Measurements from ENCODE around the gene ABCF2.

The ABCF2 gene

GRCh38 chr7:151193203-151193978 is 33.6 kb downstream of the ABCF2 start:
- TF ChIP-seq FOXA1 (IDR thresholded peaks at IDR 0.05) (no peak), TARDBP (IDR thresholded peaks at IDR 0.05) (no peak), SP1 (IDR thresholded peaks at IDR 0.05) (no peak), ELF4 (IDR thresholded peaks at IDR 0.05) (no peak), ARNT (IDR thresholded peaks at IDR 0.05) (no peak), CTBP1 (IDR thresholded peaks at IDR 0.05; ENCODE audit: borderline replicate concordance) (no peak), NFRKB (IDR thresholded peaks at IDR 0.05) (no peak), PKNOX1 (IDR thresholded peaks at IDR 0.05) (no peak), ZNF384 (IDR thresholded peaks at IDR 0.05) (no peak), FOXK2 (IDR thresholded peaks at IDR 0.05) (no peak), BHLHE40 (IDR thresholded peaks at IDR 0.05; ENCODE audit: borderline replicate concordance) (no peak), LEF1 (IDR thresholded peaks at IDR 0.05; ENCODE audit: borderline replicate concordance) (no peak), HDGF (IDR thresholded peaks at IDR 0.05; ENCODE audit: borderline replicate concordance) (no peak), SUZ12 (IDR thresholded peaks at IDR 0.05) (no peak), FOXM1 (IDR thresholded peaks at IDR 0.05; ENCODE audit: borderline replicate concordance) (no peak), L3MBTL2 (conservative IDR thresholded peaks at IDR 0.05) (no peak)
- ChIA-PET CTCF (interaction anchor here (0.6 kb wide), 1 partner anchor 122 kb away, joined by 4 read pairs; no protein-coding TSS in a partner anchor), POLR2A (interaction anchor here (0.9 kb wide), 1 partner anchor 34 kb away, joined by 4 read pairs; the partner anchor contains the start of gene ABCF2)
- DNase-seq (ENCODE audit: extremely low spot score) = no peak

DNA sequence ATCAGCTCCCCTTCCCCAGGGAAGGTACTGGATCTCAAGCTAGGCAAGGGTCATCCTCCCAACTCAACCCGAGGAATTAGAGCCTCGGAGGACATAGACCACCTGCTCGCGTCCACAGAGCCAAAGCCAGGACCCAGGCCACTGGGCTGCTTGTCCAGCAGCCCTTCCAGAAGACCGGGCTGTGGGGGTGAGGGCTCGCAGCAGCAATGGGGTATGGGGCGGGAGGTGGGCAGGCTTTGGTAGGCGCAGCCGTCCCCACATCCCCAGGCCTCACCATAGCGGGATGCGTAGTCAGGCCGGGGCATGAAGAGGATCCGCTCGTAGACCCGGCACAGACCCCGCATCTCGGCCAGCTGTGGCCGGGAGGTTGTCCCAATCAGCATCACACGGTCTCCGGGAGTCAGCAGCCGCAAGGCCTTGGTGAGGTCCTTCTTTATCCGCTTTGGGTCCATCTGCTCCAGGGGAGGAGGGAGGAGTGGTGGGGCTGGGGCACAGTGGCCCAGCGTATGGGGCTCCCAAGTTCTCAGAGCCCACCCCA is 34.9 kb downstream of the ABCF2 start:
- CTCF ChIA-PET = no interaction called here
- no peak for TF ChIP-seq BHLHE40 (IDR thresholded peaks at IDR 0.05; ENCODE audit: borderline replicate concordance)
- TF ChIP-seq CTBP1 (IDR thresholded peaks at IDR 0.05; ENCODE audit: borderline replicate concordance) = no peak
- no peak for TF ChIP-seq SUZ12 (IDR thresholded peaks at IDR 0.05)
- no peak for TF ChIP-seq ARNT (IDR thresholded peaks at IDR 0.05)
- no peak for TF ChIP-seq TARDBP (IDR thresholded peaks at IDR 0.05)
- TF ChIP-seq L3MBTL2 (conservative IDR thresholded peaks at IDR 0.05) = no peak
- TF ChIP-seq FOXK2 (IDR thresholded peaks at IDR 0.05) = no peak
- TF ChIP-seq ZNF384 (IDR thresholded peaks at IDR 0.05) = no peak
- TF ChIP-seq PKNOX1 (IDR thresholded peaks at IDR 0.05) = no peak
- TF ChIP-seq ELF4 (IDR thresholded peaks at IDR 0.05) = no peak
- TF ChIP-seq NFRKB (IDR thresholded peaks at IDR 0.05) = no peak
- no peak for TF ChIP-seq HDGF (IDR thresholded peaks at IDR 0.05; ENCODE audit: borderline replicate concordance)
- TF ChIP-seq LEF1 (IDR thresholded peaks at IDR 0.05; ENCODE audit: borderline replicate concordance) = no peak
- no peak for TF ChIP-seq FOXA1 (IDR thresholded peaks at IDR 0.05)
- no peak for TF ChIP-seq FOXM1 (IDR thresholded peaks at IDR 0.05; ENCODE audit: borderline replicate concordance)
- POLR2A ChIA-PET = no interaction called here
- no peak for DNase-seq (ENCODE audit: extremely low spot score)

- POLR2A ChIA-PET = no interaction called here
- CTCF ChIA-PET = no interaction called here
- DNase-seq (ENCODE audit: extremely low spot score) = no peak
- no peak for TF ChIP-seq FOXK2 (IDR thresholded peaks at IDR 0.05)
- no peak for TF ChIP-seq PKNOX1 (IDR thresholded peaks at IDR 0.05)
- TF ChIP-seq ARNT (IDR thresholded peaks at IDR 0.05) = no peak
- TF ChIP-seq LEF1 (IDR thresholded peaks at IDR 0.05; ENCODE audit: borderline replicate concordance) = no peak
- no peak for TF ChIP-seq CTBP1 (IDR thresholded peaks at IDR 0.05; ENCODE audit: borderline replicate concordance)
- no peak for TF ChIP-seq ZNF384 (IDR thresholded peaks at IDR 0.05)
- TF ChIP-seq HDGF (IDR thresholded peaks at IDR 0.05; ENCODE audit: borderline replicate concordance) = no peak
- no peak for TF ChIP-seq TARDBP (IDR thresholded peaks at IDR 0.05)
- TF ChIP-seq L3MBTL2 (conservative IDR thresholded peaks at IDR 0.05) = no peak
- no peak for TF ChIP-seq FOXM1 (IDR thresholded peaks at IDR 0.05; ENCODE audit: borderline replicate concordance)
- TF ChIP-seq FOXA1 (IDR thresholded peaks at IDR 0.05) = no peak
- TF ChIP-seq BHLHE40 (IDR thresholded peaks at IDR 0.05; ENCODE audit: borderline replicate concordance) = no peak
- TF ChIP-seq ELF4 (IDR thresholded peaks at IDR 0.05) = no peak
- no peak for TF ChIP-seq SP1 (IDR thresholded peaks at IDR 0.05)
- TF ChIP-seq NFRKB (IDR thresholded peaks at IDR 0.05) = no peak
- TF ChIP-seq SUZ12 (IDR thresholded peaks at IDR 0.05) = no peak
Observed at GRCh38 chr7:151191544-151191943, 35.5 kb downstream of the ABCF2 start.

DNA sequence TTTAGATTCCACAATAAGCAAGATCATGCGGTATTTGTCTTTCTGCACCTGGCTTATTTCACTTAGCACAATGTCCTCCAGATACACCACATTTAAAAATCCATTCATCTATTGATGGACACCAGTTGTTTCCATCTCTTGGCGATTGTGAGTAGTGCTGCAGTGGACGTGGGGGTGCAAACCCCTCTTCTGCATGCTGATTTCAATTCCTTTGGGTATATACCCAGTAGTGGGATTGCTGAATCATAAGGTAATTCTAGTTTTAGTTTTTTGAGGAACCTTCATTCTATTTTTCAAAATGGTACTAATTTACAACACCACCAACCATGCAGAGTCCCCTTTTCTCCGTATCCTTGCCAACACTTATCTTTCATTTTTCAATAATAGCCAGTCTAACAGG is 38.0 kb downstream of the ABCF2 start:
- TF ChIP-seq ELF4 (IDR thresholded peaks at IDR 0.05) (no peak), LEF1 (IDR thresholded peaks at IDR 0.05; ENCODE audit: borderline replicate concordance) (no peak), FOXA1 (IDR thresholded peaks at IDR 0.05) (no peak), BHLHE40 (IDR thresholded peaks at IDR 0.05; ENCODE audit: borderline replicate concordance) (no peak), ARNT (IDR thresholded peaks at IDR 0.05) (no peak), L3MBTL2 (conservative IDR thresholded peaks at IDR 0.05) (no peak), CTBP1 (IDR thresholded peaks at IDR 0.05; ENCODE audit: borderline replicate concordance) (no peak), FOXM1 (IDR thresholded peaks at IDR 0.05; ENCODE audit: borderline replicate concordance) (no peak), ZNF384 (IDR thresholded peaks at IDR 0.05) (no peak), NFRKB (IDR thresholded peaks at IDR 0.05) (no peak), PKNOX1 (IDR thresholded peaks at IDR 0.05) (no peak), TARDBP (IDR thresholded peaks at IDR 0.05) (no peak), FOXK2 (IDR thresholded peaks at IDR 0.05) (no peak), HDGF (IDR thresholded peaks at IDR 0.05; ENCODE audit: borderline replicate concordance) (no peak), SUZ12 (IDR thresholded peaks at IDR 0.05) (no peak), SP1 (IDR thresholded peaks at IDR 0.05) (no peak)
- ChIA-PET CTCF (no interaction called here), POLR2A (no interaction called here)
- no peak for DNase-seq (ENCODE audit: extremely low spot score)

GRCh38 chr7:151188252-151188542 is 38.8 kb downstream of the ABCF2 start:
- ChIA-PET POLR2A (no interaction called here), CTCF (no interaction called here)
- DNase-seq (ENCODE audit: extremely low spot score) = no peak
- TF ChIP-seq L3MBTL2 (conservative IDR thresholded peaks at IDR 0.05) = no peak
- TF ChIP-seq HDGF (IDR thresholded peaks at IDR 0.05; ENCODE audit: borderline replicate concordance) = no peak
- TF ChIP-seq NFRKB (IDR thresholded peaks at IDR 0.05) = no peak
- TF ChIP-seq ZNF384 (IDR thresholded peaks at IDR 0.05) = no peak
- no peak for TF ChIP-seq SUZ12 (IDR thresholded peaks at IDR 0.05)
- TF ChIP-seq CTBP1 (IDR thresholded peaks at IDR 0.05; ENCODE audit: borderline replicate concordance) = no peak
